ENCODE data around the gene EPB41L3. TPM values are rescaled to one million over a fixed set of nuclear protein-coding genes. Genes with fewer than 3 reads are reported as not detected.
A peak's percentile ranks its signal among the peaks of the same experiment; 100 is the strongest.

EPB41L3 gene
- total RNA-seq (10 to 100 TPM in 3 of 9 donors, 1 to 10 TPM in 6; 5.5 to 45.6 (median 9.1) TPM), polyA plus RNA-seq (1 to 10 TPM; 2.7 to 5.6 TPM)
- long read RNA-seq, donor 1, partial matches to known transcripts: 2 of 9 reads
- long read RNA-seq, donor 1, other reads (novel, unspliced or antisense): 4 of 9 reads
- long read RNA-seq, donor 2, partial matches to known transcripts: 1 of 1 reads
- long read RNA-seq, donor 2, other reads (novel, unspliced or antisense): 0 of 1 reads
- long read RNA-seq, donor 3, transcript EPB41L3-204 (20 exons, 3,370 nt): major isoform, 5 of 12 reads
- long read RNA-seq, donor 3, partial matches to known transcripts: 2 of 12 reads
- long read RNA-seq, donor 3, other reads (novel, unspliced or antisense): 5 of 12 reads

GRCh38 chr18:5543773-5544389 is at the start of gene EPB41L3:
EPB41L3 (minus strand) TSS chr18:5543997; CDS start chr18:5489183, 54,814 bp downstream.
- peaks cover 0 to 28% (median 0%) of the 10 kb centered on the region in 12 donors for H3K4me1 ChIP-seq
- TF ChIP-seq POLR2A (IDR thresholded peaks at IDR 0.05) (no peak), CTCF (IDR thresholded peaks at IDR 0.05) (no peak)
- intact Hi-C loops (cut with DNase I): loop anchor here in 5 of 10 donors (10.0 kb wide), 2 partner anchors 89 to 119 kb away; no protein-coding TSS in a partner anchor
- 0 to 1% (median 0%) methylated on average over 19 to 57 of the region's 57 CpGs for WGBS, 4 donors
- H3K36me3 ChIP-seq: no peaks in the 10 kb centered on the region
- peaks cover 0 to 21% (median 10%) of the 10 kb centered on the region in 9 donors for H3K27me3 ChIP-seq
- H3K9me3 ChIP-seq: no peaks in the 10 kb centered on the region
- peak within 1 kb of the TSS; percentile 25 to 72 (median 61) for H3K4me3 ChIP-seq
- DNase-seq (peak; percentile 37 to 78 (median 65)), ATAC-seq (peak; percentile 30 to 87 (median 80))
- H3K27ac ChIP-seq: peak within 1 kb of the TSS in 10 of 12 donors; percentile 6 to 90 (median 66)

- DNase-seq: no peak
- ATAC-seq: no peak
- Histone ChIP-seq H3K9me3 (peaks cover 0 to 9% (median 0%) of the 10 kb centered on the region in 12 donors), H3K4me3 (no peak overlapping the region), H3K27ac (no peak overlapping the region), H3K4me1 (peaks cover 0 to 17% (median 0%) of the 10 kb centered on the region in 12 donors), H3K36me3 (no peaks in the 10 kb centered on the region), H3K27me3 (no peaks in the 10 kb centered on the region)
- intact Hi-C loops (cut with DNase I): no loop called here
- no peak for TF ChIP-seq CTCF (IDR thresholded peaks at IDR 0.05)
- TF ChIP-seq POLR2A (IDR thresholded peaks at IDR 0.05): no peak
Observed at GRCh38 chr18:5588529-5588928, 44.7 kb upstream of the EPB41L3 start.

GRCh38 chr18:5585653-5586052 is 41.9 kb upstream of the EPB41L3 start:
- ATAC-seq: no peak

More at GRCh38 chr18:5585653-5586052, 41.9 kb upstream of the EPB41L3 start:
- no peak for TF ChIP-seq CTCF (IDR thresholded peaks at IDR 0.05)
- TF ChIP-seq POLR2A (IDR thresholded peaks at IDR 0.05): no peak
- Histone ChIP-seq H3K27me3 (no peaks in the 10 kb centered on the region), H3K9me3 (no peaks in the 10 kb centered on the region), H3K4me1 (peaks cover 0 to 31% (median 0%) of the 10 kb centered on the region in 12 donors), H3K36me3 (no peaks in the 10 kb centered on the region), H3K27ac (peak overlapping the region in 1 of 12 donors; percentile 48), H3K4me3 (no peak overlapping the region)
- DNase-seq: no peak
- 65 to 80% (median 72%) methylated on average over 2 to 3 of the region's 3 CpGs for WGBS, 4 donors
- intact Hi-C loops (cut with DNase I): no loop called here
